Nephron progenitor cell (in vitro differentiated cells): Measurements from ENCODE around the gene SPNS1.

Experiments
- DNase-seq: peaks from one replicate; pipeline ENCODE4 v3.0.0; 2021
- H3K27ac Mint-ChIP-seq: 2 replicates; pipeline ENCODE4 v1.8.0; 2021; ENCODE audit warnings: mild to moderate bottlenecking, moderate library complexity, mixed read lengths
- H3K27me3 Mint-ChIP-seq: 2 replicates; pipeline ENCODE4 v1.8.0; 2021; ENCODE audit warnings: mild to moderate bottlenecking, low read depth, mixed read lengths; ENCODE audit not compliant: poor library complexity
- H3K36me3 Mint-ChIP-seq: 2 replicates; pipeline ENCODE4 v1.8.0; 2021; ENCODE audit warnings: low read depth, mixed read lengths
- H3K4me1 Mint-ChIP-seq: 2 replicates; pipeline ENCODE4 v1.8.0; 2021; ENCODE audit warnings: mixed read lengths
- H3K4me3 Mint-ChIP-seq: 2 replicates; pipeline ENCODE4 v1.8.0; 2021; ENCODE audit warnings: mild to moderate bottlenecking, moderate library complexity, mixed read lengths
- H3K9me3 Mint-ChIP-seq: 2 replicates; pipeline ENCODE4 v1.8.0; 2021; ENCODE audit warnings: mild to moderate bottlenecking, moderate library complexity, mixed read lengths
- CTCF ChIP-seq: fragments of 200-600 bp; sonication (generic); IDR thresholded peaks from 2 replicates; pipeline ENCODE4 v1.5.0; 2021; ENCODE audit warnings: antibody characterized with exemption

The SPNS1 gene

GRCh38 chr16:29009838-29010166 lies 35.2 kb downstream of the SPNS1 start:
- no peak for DNase-seq
- Mint-ChIP-seq H3K27ac (no peak overlapping the region), H3K4me3 (no peak overlapping the region), H3K9me3 (no peaks in the 10 kb centered on the region), H3K4me1 (no peaks in the 10 kb centered on the region), H3K36me3 (no peaks in the 10 kb centered on the region), H3K27me3 (peaks cover 22% of the 10 kb centered on the region)
- no peak for TF ChIP-seq CTCF

- Mint-ChIP-seq H3K4me3 (no peak overlapping the region), H3K36me3 (no peaks in the 10 kb centered on the region), H3K27me3 (peaks cover 16% of the 10 kb centered on the region), H3K27ac (no peak overlapping the region), H3K4me1 (no peaks in the 10 kb centered on the region), H3K9me3 (no peaks in the 10 kb centered on the region)
- no peak for TF ChIP-seq CTCF
- peak; percentile 11 for DNase-seq
Observed at GRCh38 chr16:29011112-29011511, 36.5 kb downstream of the SPNS1 start.

- no peak overlapping the region for H3K4me3 Mint-ChIP-seq
- H3K9me3 Mint-ChIP-seq, result no peaks in the 10 kb centered on the region
- H3K36me3 Mint-ChIP-seq, result no peaks in the 10 kb centered on the region
- TF ChIP-seq CTCF, result no peak
- no peak for DNase-seq
- no peaks in the 10 kb centered on the region for H3K4me1 Mint-ChIP-seq
- H3K27me3 Mint-ChIP-seq, result peaks cover 20% of the 10 kb centered on the region
- no peak overlapping the region for H3K27ac Mint-ChIP-seq
Observed at GRCh38 chr16:29011851-29012250, 37.3 kb downstream of the SPNS1 start.

- Mint-ChIP-seq H3K27ac (no peak overlapping the region), H3K9me3 (no peaks in the 10 kb centered on the region), H3K36me3 (no peaks in the 10 kb centered on the region), H3K27me3 (peaks cover 20% of the 10 kb centered on the region), H3K4me1 (no peaks in the 10 kb centered on the region), H3K4me3 (no peak overlapping the region)
- DNase-seq, result no peak
- TF ChIP-seq CTCF, result no peak
Observed at GRCh38 chr16:29012913-29013553, 38.5 kb downstream of the SPNS1 start.

GRCh38 chr16:29014561-29015069 lies 40.0 kb downstream of the SPNS1 start:
- Mint-ChIP-seq H3K9me3 (no peaks in the 10 kb centered on the region), H3K27ac (no peak overlapping the region), H3K4me3 (no peak overlapping the region), H3K4me1 (no peaks in the 10 kb centered on the region), H3K36me3 (no peaks in the 10 kb centered on the region), H3K27me3 (peaks cover 17% of the 10 kb centered on the region)
- DNase-seq, result no peak
- no peak for TF ChIP-seq CTCF

- Mint-ChIP-seq H3K4me1 (peaks cover 5% of the 10 kb centered on the region), H3K4me3 (no peak overlapping the region), H3K27me3 (peaks cover 3% of the 10 kb centered on the region), H3K27ac (no peak overlapping the region), H3K9me3 (no peaks in the 10 kb centered on the region), H3K36me3 (no peaks in the 10 kb centered on the region)
- no peak for DNase-seq
- no peak for TF ChIP-seq CTCF
Observed at GRCh38 chr16:29022196-29022595, 47.6 kb downstream of the SPNS1 start.
